Prostate gland (tissue), 2 donors: ENCODE measurements around the gene SLC16A14. TPM values are rescaled to one million over a fixed set of nuclear protein-coding genes. Genes with fewer than 3 reads are reported as not detected.

Experiments
- DNase-seq: peaks from one replicate; pipeline ENCODE4 v3.0.0-alpha.2; 2019; ENCODE audit warnings: low spot score
- H3K27ac ChIP-seq, 2 donors: fragments of 200-600 bp; sonication (generic); 2 replicates each; pipeline ENCODE4 v1.5.1; 2017 to 2019
- H3K27me3 ChIP-seq: fragments of 200-600 bp; sonication (generic); replicated peaks from 2 replicates; pipeline ENCODE4 v1.5.1; 2019; ENCODE audit not compliant: insufficient read depth
- H3K36me3 ChIP-seq, 2 donors: fragments of 200-600 bp; sonication (generic); 1 replicate in 1 of 2; 2 replicates in 1 of 2; pipeline versions ENCODE4 v1.5.1 to v1.8.1; 2017 to 2019
- H3K4me1 ChIP-seq: fragments of 200-600 bp; sonication (generic); replicated peaks from 2 replicates; pipeline ENCODE4 v1.5.1; 2019
- H3K4me3 ChIP-seq, 2 donors: fragments of 200-600 bp; sonication (generic); 2 replicates each; pipeline ENCODE4 v1.5.1; 2017 to 2019
- H3K9me3 ChIP-seq: fragments of 200-600 bp; sonication (generic); 2 replicates; pipeline ENCODE4 v1.5.1; 2017
- CTCF ChIP-seq, 4 experiments: fragments of 200-600 bp in 2 of 4; fragments of 450-650 bp in 2 of 4; sonication (generic) in 2 of 4; IDR thresholded peaks; 1 replicate in 3 of 4; 2 replicates in 1 of 4; pipeline ENCODE4 v1.5.1; 2016 to 2019; ENCODE audit warnings: antibody characterized with exemption in 4 of 4, mild to moderate bottlenecking in 2 of 4, moderate library complexity in 2 of 4
- POLR2A ChIP-seq: fragments of 450-650 bp; IDR thresholded peaks from one replicate; pipeline ENCODE4 v1.6.1; 2016; ENCODE audit warnings: antibody characterized with exemption, mild to moderate bottlenecking
- POLR2AphosphoS5 ChIP-seq: sonication (generic); formaldehyde crosslinking; IDR thresholded peaks from one replicate; pipeline ENCODE4 v1.6.1; 2017; ENCODE audit warnings: antibody characterized with exemption
- whole genome bisulfite sequencing: methylation state at CpG from one replicate; pipeline ENCODE4 v1.1.5; 2018; 5-methylcytosine and 5-hydroxymethylcytosine counted together
- intact Hi-C: fragments of 100-400 bp; cut with DNase I; formaldehyde crosslinking; loops from one replicate; pipeline ENCODE4 v1.14.2; 2022
- total RNA-seq, 2 donors: library from RNA; depleted of rRNA; stranded (reverse); fragments of >200 nt; gene quantifications; one replicate each; pipeline ENCODE4 v1.1.0, GENCODE V29; 2016

Gene SLC16A14
- total RNA-seq, 2 donors from 2014 or later, result 3.2 to 14.7 TPM

GRCh38 chr2:230016844-230017243, 51.9 kb downstream of the SLC16A14 start:
- no peaks in the 10 kb centered on the region for H3K36me3 ChIP-seq
- H3K4me1 ChIP-seq, result no peaks in the 10 kb centered on the region
- H3K4me3 ChIP-seq, result no peak overlapping the region
- no peak for DNase-seq
- H3K9me3 ChIP-seq, result no peaks in the 10 kb centered on the region
- H3K27ac ChIP-seq, result no peak overlapping the region
- intact Hi-C loops, result no loop called here
- TF ChIP-seq POLR2A, result no peak
- TF ChIP-seq POLR2AphosphoS5, result no peak
- TF ChIP-seq CTCF (IDR thresholded peaks at IDR 0.05), result no peak
- no peaks in the 10 kb centered on the region for H3K27me3 ChIP-seq

GRCh38 chr2:230012267-230012884, 56.3 kb downstream of the SLC16A14 start:
- TF ChIP-seq POLR2A, result no peak
- no peak for TF ChIP-seq POLR2AphosphoS5
- no peak for TF ChIP-seq CTCF (IDR thresholded peaks at IDR 0.05)
- Histone ChIP-seq H3K4me3 (no peak overlapping the region), H3K4me1 (no peaks in the 10 kb centered on the region), H3K27ac (no peak overlapping the region), H3K27me3 (no peaks in the 10 kb centered on the region), H3K9me3 (no peaks in the 10 kb centered on the region), H3K36me3 (no peaks in the 10 kb centered on the region)
- no peak for DNase-seq
- WGBS, result 84% methylated on average over 10 of the region's 10 CpGs
- intact Hi-C loops, result loop anchor here (5.0 kb wide), 1 partner anchor 55 kb away; the partner anchor contains the start of gene SLC16A14

- intact Hi-C loops, result loop anchor here (5.0 kb wide), 1 partner anchor 56 kb away; the partner anchor contains the start of gene SLC16A14
- no peaks in the 10 kb centered on the region for H3K4me1 ChIP-seq
- no peaks in the 10 kb centered on the region for H3K27me3 ChIP-seq
- no peaks in the 10 kb centered on the region for H3K9me3 ChIP-seq
- no peak overlapping the region for H3K4me3 ChIP-seq
- H3K27ac ChIP-seq, result no peak overlapping the region
- H3K36me3 ChIP-seq, result no peaks in the 10 kb centered on the region
- TF ChIP-seq POLR2AphosphoS5 (no peak), POLR2A (no peak), CTCF (IDR thresholded peaks at IDR 0.05) (no peak)
- 70% methylated on average over 1 of the region's 1 CpG for WGBS
- no peak for DNase-seq
Measured at GRCh38 chr2:230011617-230012016, 57.1 kb downstream of the SLC16A14 start.

GRCh38 chr2:230010501-230010900, 58.2 kb downstream of the SLC16A14 start:
- 84% methylated on average over 6 of the region's 6 CpGs for WGBS
- Histone ChIP-seq H3K4me3 (no peak overlapping the region), H3K27me3 (no peaks in the 10 kb centered on the region), H3K9me3 (no peaks in the 10 kb centered on the region), H3K36me3 (no peaks in the 10 kb centered on the region), H3K27ac (no peak overlapping the region), H3K4me1 (no peaks in the 10 kb centered on the region)
- DNase-seq, result no peak
- no peak for TF ChIP-seq POLR2A
- TF ChIP-seq POLR2AphosphoS5, result no peak
- TF ChIP-seq CTCF (IDR thresholded peaks at IDR 0.05), result no peak
- intact Hi-C loops, result loop anchor here (5.0 kb wide), 1 partner anchor 57 kb away; the partner anchor contains the start of gene SLC16A14

- no peaks in the 10 kb centered on the region for H3K9me3 ChIP-seq
- intact Hi-C loops, result loop anchor here (5.0 kb wide), 2 partner anchors 149 to 604 kb away; no protein-coding TSS in a partner anchor
- WGBS, result 90% methylated on average over 1 of the region's 1 CpG
- H3K4me1 ChIP-seq, result no peaks in the 10 kb centered on the region
- TF ChIP-seq POLR2AphosphoS5, result no peak
- no peak for TF ChIP-seq CTCF (IDR thresholded peaks at IDR 0.05)
- no peak for TF ChIP-seq POLR2A
- no peak for DNase-seq
- no peaks in the 10 kb centered on the region for H3K27me3 ChIP-seq
- no peaks in the 10 kb centered on the region for H3K36me3 ChIP-seq
- H3K27ac ChIP-seq, result no peak overlapping the region
- H3K4me3 ChIP-seq, result no peak overlapping the region
Measured at GRCh38 chr2:230008708-230009066, 60.0 kb downstream of the SLC16A14 start.
